ENCODE measurements around the gene PLPPR4. TPM values are rescaled to one million over a fixed set of nuclear protein-coding genes. Genes with fewer than 3 reads are reported as not detected.

Gene PLPPR4
- total RNA-seq, 1 experiment from 2014 or later: not detected

- H3K9me2 ChIP-seq (ENCODE audit: insufficient read depth): no peaks in the 10 kb centered on the region
- intact Hi-C loops (cut with micrococcal nuclease; ENCODE audit: unreplicated experiment): no loop called here
- CTCF ChIA-PET: no interaction called here
- no peak overlapping the region for H3K4me2 ChIP-seq
- H3F3A ChIP-seq (ENCODE audit: insufficient read depth, low read depth): no peaks in the 10 kb centered on the region
- H3K9me3 ChIP-seq (ENCODE audit: insufficient read depth, low read depth): no peaks in the 10 kb centered on the region; the same call in 1 of the 2 replicates
- no peak for DNase-seq
- H3K27ac ChIP-seq: no peak overlapping the region
- no TSS peak for BruUV-seq (replicated peaks)
- H3K79me2 ChIP-seq (ENCODE audit: low read depth): no peaks in the 10 kb centered on the region
- H3K4me3 ChIP-seq: no peak overlapping the region
- peaks cover 12% of the 10 kb centered on the region; the same call in 1 of the 2 replicates for H3K27me3 ChIP-seq (ENCODE audit: insufficient read depth, low read depth)
- H2AFZ ChIP-seq: no peak overlapping the region
- no peak for TF ChIP-seq CTCF (conservative IDR thresholded peaks at IDR 0.05)
- TF ChIP-seq EZH2 (IDR thresholded peaks at IDR 0.05; ENCODE audit: low read depth): no peak
- H3K36me3 ChIP-seq (ENCODE audit: low read depth): no peaks in the 10 kb centered on the region
- POLR2A ChIA-PET (ENCODE audit: unreplicated experiment): no interaction called here
- H4K20me1 ChIP-seq (ENCODE audit: insufficient read depth): no peaks in the 10 kb centered on the region
- H3K4me1 ChIP-seq (replicated peaks; ENCODE audit: insufficient read depth): no peaks in the 10 kb centered on the region
Observed at GRCh38 chr1:99269321-99269720, 5.0 kb downstream of the PLPPR4 start.

- CTCF ChIA-PET: no interaction called here
- no TSS peak for BruUV-seq (replicated peaks)
- intact Hi-C loops (cut with micrococcal nuclease; ENCODE audit: unreplicated experiment): no loop called here
- Histone ChIP-seq H3F3A (ENCODE audit: insufficient read depth, low read depth) (no peaks in the 10 kb centered on the region), H4K20me1 (ENCODE audit: insufficient read depth) (no peaks in the 10 kb centered on the region), H3K27me3 (ENCODE audit: insufficient read depth, low read depth) (0 out of 2 replicates have a peak, but pooled peaks cover 1% of the 10 kb centered on the region), H3K9me3 (ENCODE audit: insufficient read depth, low read depth) (no peaks in the 10 kb centered on the region; the same call in 1 of the 2 replicates), H3K27ac (no peak overlapping the region), H3K79me2 (ENCODE audit: low read depth) (no peaks in the 10 kb centered on the region), H2AFZ (no peak overlapping the region), H3K9me2 (ENCODE audit: insufficient read depth) (no peaks in the 10 kb centered on the region), H3K4me1 (replicated peaks; ENCODE audit: insufficient read depth) (no peaks in the 10 kb centered on the region), H3K36me3 (ENCODE audit: low read depth) (no peaks in the 10 kb centered on the region), H3K4me3 (no peak overlapping the region), H3K4me2 (no peak overlapping the region)
- POLR2A ChIA-PET (ENCODE audit: unreplicated experiment): no interaction called here
- no peak for DNase-seq
- no peak for TF ChIP-seq EZH2 (IDR thresholded peaks at IDR 0.05; ENCODE audit: low read depth)
- TF ChIP-seq CTCF (conservative IDR thresholded peaks at IDR 0.05): no peak
Observed at GRCh38 chr1:99270646-99271045, 6.4 kb downstream of the PLPPR4 start.

- intact Hi-C loops (cut with micrococcal nuclease; ENCODE audit: unreplicated experiment): no loop called here
- H3K4me2 ChIP-seq: no peak overlapping the region
- no peaks in the 10 kb centered on the region for H3K4me1 ChIP-seq (replicated peaks; ENCODE audit: insufficient read depth)
- no peaks in the 10 kb centered on the region for H3K79me2 ChIP-seq (ENCODE audit: low read depth)
- no peaks in the 10 kb centered on the region for H3K27me3 ChIP-seq (ENCODE audit: insufficient read depth, low read depth)
- H2AFZ ChIP-seq: no peak overlapping the region
- no peaks in the 10 kb centered on the region for H3K9me2 ChIP-seq (ENCODE audit: insufficient read depth)
- POLR2A ChIA-PET (ENCODE audit: unreplicated experiment): no interaction called here
- CTCF ChIA-PET: no interaction called here
- H3F3A ChIP-seq (ENCODE audit: insufficient read depth, low read depth): no peaks in the 10 kb centered on the region
- BruUV-seq (replicated peaks): no TSS peak
- no peak overlapping the region for H3K4me3 ChIP-seq
- H4K20me1 ChIP-seq (ENCODE audit: insufficient read depth): no peaks in the 10 kb centered on the region
- H3K9me3 ChIP-seq (ENCODE audit: insufficient read depth, low read depth): no peaks in the 10 kb centered on the region; the same call in 1 of the 2 replicates
- DNase-seq: no peak
- H3K27ac ChIP-seq: no peak overlapping the region
- no peak for TF ChIP-seq CTCF (conservative IDR thresholded peaks at IDR 0.05)
- TF ChIP-seq EZH2 (IDR thresholded peaks at IDR 0.05; ENCODE audit: low read depth): no peak
- H3K36me3 ChIP-seq (ENCODE audit: low read depth): no peaks in the 10 kb centered on the region
Observed at GRCh38 chr1:99271249-99271648, 7.0 kb downstream of the PLPPR4 start.
